Measurements from ENCODE around the gene ADAMTSL1. TPM values are rescaled to one million over a fixed set of nuclear protein-coding genes. Genes with fewer than 3 reads are reported as not detected.
"Not testable (repeated sequence)": the region's sequence is repeated elsewhere in the genome, so short reads cannot be mapped to it uniquely, and the experiment has no call there.

Gene ADAMTSL1
- total RNA-seq, 2 donors from 2014 or later, result not detected

DNA sequence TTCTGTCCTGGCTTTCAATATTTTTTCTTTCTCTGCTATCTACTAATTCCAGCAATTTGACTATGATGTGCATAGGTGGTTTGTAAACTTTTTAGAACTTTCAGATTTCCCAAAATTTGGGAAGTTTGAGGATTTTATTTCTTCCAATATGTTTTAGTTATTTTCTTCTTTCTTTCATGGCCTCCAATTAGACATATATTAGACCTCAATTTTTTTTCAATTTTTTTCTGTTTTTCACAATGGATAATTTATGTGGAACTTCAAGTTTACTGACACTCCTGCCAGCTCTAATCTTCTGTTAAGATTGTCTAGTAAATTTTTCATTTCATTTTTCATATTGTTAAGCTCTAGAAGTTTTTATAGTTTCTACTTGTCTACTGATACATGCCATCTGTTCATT lies 395.8 kb downstream of the ADAMTSL1 start:
- Mint-ChIP-seq H3K4me1 (no peaks in the 10 kb centered on the region), H3K9me3 (peaks cover 22% of the 10 kb centered on the region), H3K27ac (no peak overlapping the region), H3K27me3 (no peaks in the 10 kb centered on the region), H3K36me3 (ENCODE audit: low read depth) (no peaks in the 10 kb centered on the region), H3K4me3 (no peak overlapping the region)
- no peak for ATAC-seq (replicated peaks)

DNA sequence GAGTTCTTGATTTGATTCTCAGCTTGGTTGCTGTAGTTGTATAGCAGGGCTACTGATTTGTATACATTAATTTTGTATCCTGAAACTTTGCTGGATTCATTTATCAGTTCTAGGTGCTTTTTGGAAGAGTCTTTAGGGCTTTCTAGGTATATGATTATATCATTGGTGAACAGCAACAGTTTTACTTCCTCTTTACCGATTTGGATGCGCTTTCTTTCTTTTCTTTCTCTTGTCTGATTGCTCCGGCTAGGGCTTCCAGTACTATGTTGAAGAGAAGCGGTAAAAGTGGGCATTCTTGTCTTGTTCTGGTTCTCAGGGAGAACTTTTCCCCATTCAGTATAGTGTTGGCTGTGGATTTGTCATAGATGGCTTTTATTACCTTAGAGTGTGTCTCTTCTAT lies 400.1 kb downstream of the ADAMTSL1 start:
- ATAC-seq (replicated peaks), result no peak
- H3K27ac Mint-ChIP-seq, result no peak overlapping the region

DNA sequence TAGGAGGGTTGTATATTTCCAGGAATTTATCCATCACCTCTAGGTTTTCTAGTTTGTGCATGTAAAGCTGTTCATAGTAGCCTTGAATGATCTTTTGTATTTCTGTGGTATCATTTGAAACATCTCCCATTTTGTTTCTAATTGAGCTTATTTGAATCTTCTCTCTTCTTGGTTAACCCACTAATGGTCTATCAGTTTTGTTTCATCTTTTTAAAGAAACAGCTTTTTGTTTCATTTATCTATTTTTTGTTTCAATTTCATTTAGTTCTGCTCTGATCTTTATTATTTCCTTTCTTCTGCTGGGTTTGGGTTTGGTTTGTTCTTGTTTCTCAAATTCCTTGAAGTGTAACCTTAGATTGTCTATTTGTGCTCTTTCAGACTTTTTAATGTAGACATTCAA lies 401.0 kb downstream of the ADAMTSL1 start:
- peaks cover 25% of the 10 kb centered on the region for H3K27me3 Mint-ChIP-seq
- not testable (repeated sequence) for ATAC-seq (replicated peaks); H3K27ac Mint-ChIP-seq; H3K36me3 Mint-ChIP-seq (ENCODE audit: low read depth); H3K4me3 Mint-ChIP-seq; H3K4me1 Mint-ChIP-seq
- peaks cover 15% of the 10 kb centered on the region for H3K9me3 Mint-ChIP-seq

More for the DNA sequence above, 400.1 kb downstream of the ADAMTSL1 start:
- Mint-ChIP-seq H3K4me3 (no peak overlapping the region), H3K36me3 (ENCODE audit: low read depth) (no peaks in the 10 kb centered on the region), H3K9me3 (peaks cover 21% of the 10 kb centered on the region), H3K27me3 (peaks cover 25% of the 10 kb centered on the region), H3K4me1 (no peaks in the 10 kb centered on the region)

DNA sequence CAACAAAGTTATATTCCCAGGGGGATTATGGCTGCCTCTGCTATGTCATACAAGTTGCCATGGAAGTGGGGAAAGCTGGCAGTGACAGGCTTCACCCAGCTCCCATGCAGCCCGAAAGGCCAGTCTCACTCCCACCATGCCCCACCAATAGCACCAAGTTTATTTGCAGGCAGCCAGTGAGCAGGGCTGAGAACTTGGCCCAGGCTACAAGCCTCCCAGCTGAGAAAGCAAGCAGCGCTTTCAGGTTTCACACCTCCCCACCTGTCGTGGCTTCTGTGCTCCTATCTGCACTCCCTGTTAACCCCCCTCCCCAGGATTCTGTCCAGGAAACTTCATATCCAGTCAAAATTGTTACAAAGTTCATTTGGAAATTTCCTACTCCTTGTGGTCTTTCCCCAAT lies 404.0 kb downstream of the ADAMTSL1 start:
- Mint-ChIP-seq H3K9me3 (peaks cover 3% of the 10 kb centered on the region), H3K4me1 (no peaks in the 10 kb centered on the region), H3K27me3 (peaks cover 25% of the 10 kb centered on the region), H3K27ac (no peak overlapping the region), H3K4me3 (no peak overlapping the region), H3K36me3 (ENCODE audit: low read depth) (no peaks in the 10 kb centered on the region)
- no peak for ATAC-seq (replicated peaks)

DNA sequence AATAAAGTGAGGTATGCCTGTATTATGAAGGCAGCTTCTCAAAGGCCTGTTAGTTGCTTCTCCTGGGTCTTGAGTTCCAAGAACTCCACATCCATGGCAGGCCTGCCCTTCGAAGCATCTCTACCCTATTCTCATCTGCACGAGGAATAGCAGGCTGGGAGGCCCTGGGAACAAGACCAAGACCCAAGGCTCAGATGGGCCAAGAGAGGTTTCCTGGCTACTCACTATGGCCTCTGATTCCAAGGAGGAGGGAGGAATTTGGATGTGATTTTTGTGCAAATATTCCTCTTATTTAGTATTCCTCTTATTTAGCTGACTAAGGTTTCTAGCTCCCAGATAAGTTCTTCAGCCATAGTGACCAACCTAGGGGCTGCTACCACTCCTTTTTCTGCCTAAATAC lies 407.8 kb downstream of the ADAMTSL1 start:
- peaks cover 20% of the 10 kb centered on the region for H3K27me3 Mint-ChIP-seq
- H3K4me3 Mint-ChIP-seq, result no peak overlapping the region
- no peaks in the 10 kb centered on the region for H3K4me1 Mint-ChIP-seq
- no peaks in the 10 kb centered on the region for H3K9me3 Mint-ChIP-seq
- ATAC-seq (replicated peaks), result no peak
- H3K27ac Mint-ChIP-seq, result no peak overlapping the region
- H3K36me3 Mint-ChIP-seq (ENCODE audit: low read depth), result no peaks in the 10 kb centered on the region

DNA sequence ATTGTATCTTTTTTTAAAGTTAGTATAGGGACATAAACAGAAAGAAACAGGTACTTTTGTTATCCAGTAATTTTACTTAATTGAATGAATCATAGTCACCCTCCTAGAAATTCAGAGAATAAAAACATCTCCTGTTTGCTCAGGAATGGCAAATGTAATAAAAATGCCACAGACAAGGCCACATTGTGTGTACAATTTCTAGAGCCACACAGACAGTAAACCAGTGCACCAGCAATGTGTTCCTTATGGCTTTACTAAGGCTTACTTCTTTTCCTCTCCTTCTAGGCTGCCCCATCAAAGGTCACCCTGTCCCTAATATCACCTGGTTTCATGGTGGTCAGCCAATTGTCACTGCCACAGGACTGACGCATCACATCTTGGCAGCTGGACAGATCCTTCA lies 413.6 kb downstream of the ADAMTSL1 start:
- Mint-ChIP-seq H3K9me3 (no peaks in the 10 kb centered on the region), H3K4me1 (no peaks in the 10 kb centered on the region), H3K4me3 (no peak overlapping the region), H3K27ac (no peak overlapping the region), H3K27me3 (peaks cover 15% of the 10 kb centered on the region), H3K36me3 (ENCODE audit: low read depth) (no peaks in the 10 kb centered on the region)
- no peak for ATAC-seq (replicated peaks)

DNA sequence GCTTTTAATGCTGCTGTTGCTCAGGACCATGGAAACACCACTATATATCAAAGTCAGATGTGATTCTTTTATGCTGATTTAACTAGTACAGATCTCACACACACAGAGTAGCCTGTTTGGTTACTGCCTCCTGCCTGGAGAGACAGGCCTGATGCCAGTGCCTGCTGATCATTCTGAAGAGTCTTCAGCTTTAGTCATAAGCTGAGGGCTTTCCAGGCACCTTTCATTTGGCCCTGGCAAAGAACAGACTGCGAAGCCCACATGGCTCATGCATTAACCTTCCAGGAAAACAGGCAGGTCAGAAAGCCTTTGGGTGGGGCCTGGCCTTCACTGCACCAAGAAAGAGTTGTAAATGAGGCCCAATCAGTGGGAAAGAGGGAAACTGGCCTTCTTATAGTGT lies 414.3 kb downstream of the ADAMTSL1 start:
- Mint-ChIP-seq H3K4me3 (no peak overlapping the region), H3K36me3 (ENCODE audit: low read depth) (no peaks in the 10 kb centered on the region), H3K27ac (no peak overlapping the region), H3K9me3 (no peaks in the 10 kb centered on the region), H3K4me1 (no peaks in the 10 kb centered on the region), H3K27me3 (peaks cover 14% of the 10 kb centered on the region)
- ATAC-seq (replicated peaks), result no peak

DNA sequence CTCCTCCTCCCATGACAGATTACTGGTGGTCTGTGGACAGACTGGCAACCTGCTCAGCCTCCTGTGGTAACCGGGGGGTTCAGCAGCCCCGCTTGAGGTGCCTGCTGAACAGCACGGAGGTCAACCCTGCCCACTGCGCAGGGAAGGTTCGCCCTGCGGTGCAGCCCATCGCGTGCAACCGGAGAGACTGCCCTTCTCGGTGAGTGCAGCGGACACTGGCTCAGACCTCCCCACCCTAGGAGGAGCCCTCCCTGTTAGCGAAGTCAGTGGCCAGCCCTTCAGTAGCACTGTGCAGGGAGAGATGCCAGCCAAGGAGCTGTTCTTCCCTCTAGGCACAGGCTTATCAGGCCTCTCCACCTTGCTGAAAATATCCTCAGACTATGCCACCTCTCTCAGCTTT lies 415.6 kb downstream of the ADAMTSL1 start:
- H3K9me3 Mint-ChIP-seq, result peaks cover 4% of the 10 kb centered on the region
- H3K27me3 Mint-ChIP-seq, result peaks cover 9% of the 10 kb centered on the region
- H3K27ac Mint-ChIP-seq, result no peak overlapping the region
- no peak for ATAC-seq (replicated peaks)
- no peaks in the 10 kb centered on the region for H3K4me1 Mint-ChIP-seq
- no peaks in the 10 kb centered on the region for H3K36me3 Mint-ChIP-seq (ENCODE audit: low read depth)
- H3K4me3 Mint-ChIP-seq, result no peak overlapping the region

DNA sequence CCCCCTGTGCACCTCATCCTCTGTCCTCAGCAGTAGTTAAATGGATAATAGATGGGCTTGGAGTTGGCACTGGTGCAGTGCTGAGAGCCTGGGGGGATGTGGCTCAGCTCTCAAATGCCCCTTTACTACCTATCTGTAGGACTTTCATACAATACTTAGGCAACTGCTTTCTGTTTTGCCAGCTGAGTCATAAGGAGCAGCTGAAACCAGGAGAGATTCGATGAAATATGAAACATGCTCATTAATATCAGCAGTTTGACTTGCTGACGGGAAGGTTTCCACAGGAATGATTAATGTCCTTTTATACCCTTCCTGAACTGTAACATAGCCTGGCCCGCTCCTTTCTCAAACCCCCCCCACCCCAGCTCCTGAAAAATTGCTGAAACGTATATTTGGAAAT lies 416.4 kb downstream of the ADAMTSL1 start:
- ATAC-seq (replicated peaks), result peak; percentile 37
- Mint-ChIP-seq H3K9me3 (peaks cover 8% of the 10 kb centered on the region), H3K36me3 (ENCODE audit: low read depth) (no peaks in the 10 kb centered on the region), H3K4me3 (no peak overlapping the region), H3K27me3 (peaks cover 6% of the 10 kb centered on the region), H3K4me1 (no peaks in the 10 kb centered on the region), H3K27ac (no peak overlapping the region)

DNA sequence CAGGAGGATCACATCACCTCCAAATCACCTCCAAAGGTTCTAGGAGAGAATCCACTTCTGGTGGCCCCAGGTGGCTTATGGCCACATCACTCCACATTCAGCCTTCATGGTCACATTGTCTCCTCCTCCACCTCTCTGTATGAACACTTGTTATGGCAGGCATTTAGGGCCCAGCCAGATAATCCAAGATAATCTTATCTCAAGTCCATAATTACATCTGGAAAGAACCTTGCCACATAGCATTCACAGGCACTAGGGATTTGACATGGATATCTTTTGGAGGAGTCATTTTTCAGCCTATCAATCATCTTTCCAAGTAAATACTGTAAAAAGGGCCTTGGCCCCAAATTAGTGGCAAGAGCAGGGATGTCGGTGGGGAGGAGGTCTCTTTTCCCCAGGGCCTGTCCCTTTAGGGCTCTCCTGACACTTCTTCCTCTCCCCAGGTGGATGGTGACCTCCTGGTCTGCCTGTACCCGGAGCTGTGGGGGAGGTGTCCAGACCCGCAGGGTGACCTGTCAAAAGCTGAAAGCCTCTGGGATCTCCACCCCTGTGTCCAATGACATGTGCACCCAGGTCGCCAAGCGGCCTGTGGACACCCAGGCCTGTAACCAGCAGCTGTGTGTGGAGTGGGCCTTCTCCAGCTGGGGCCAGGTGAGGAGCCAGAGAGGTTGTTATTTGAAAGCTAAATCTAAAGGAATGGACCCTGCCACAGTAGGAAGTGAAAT lies 418.2 kb downstream of the ADAMTSL1 start:
- H3K4me3 Mint-ChIP-seq, result no peak overlapping the region
- no peaks in the 10 kb centered on the region for H3K4me1 Mint-ChIP-seq
- peaks cover 12% of the 10 kb centered on the region for H3K9me3 Mint-ChIP-seq
- no peaks in the 10 kb centered on the region for H3K36me3 Mint-ChIP-seq (ENCODE audit: low read depth)
- H3K27me3 Mint-ChIP-seq, result peaks cover 6% of the 10 kb centered on the region
- ATAC-seq (replicated peaks), result no peak
- H3K27ac Mint-ChIP-seq, result no peak overlapping the region

DNA sequence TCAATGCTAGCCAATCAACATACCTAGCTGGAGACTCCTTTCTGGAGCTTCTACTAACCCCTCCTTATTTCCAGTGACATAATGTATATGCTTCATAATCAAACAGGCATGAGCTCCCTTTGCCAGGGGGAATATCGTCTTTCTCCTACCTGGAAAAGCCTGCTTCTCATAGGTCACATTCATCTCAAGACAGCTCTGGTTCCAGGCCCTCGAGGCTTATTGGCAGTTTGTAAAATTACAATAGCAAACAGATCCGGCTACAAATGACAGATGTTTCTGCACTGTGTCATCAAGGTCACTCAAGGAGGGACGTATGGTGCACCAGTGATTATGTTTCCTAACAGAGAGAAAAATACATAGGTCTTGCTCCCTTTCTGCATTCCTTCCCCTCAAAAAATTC lies 419.1 kb downstream of the ADAMTSL1 start:
- Mint-ChIP-seq H3K36me3 (ENCODE audit: low read depth) (no peaks in the 10 kb centered on the region), H3K9me3 (peaks cover 13% of the 10 kb centered on the region), H3K4me1 (no peaks in the 10 kb centered on the region), H3K27ac (no peak overlapping the region), H3K4me3 (no peak overlapping the region), H3K27me3 (peaks cover 6% of the 10 kb centered on the region)
- no peak for ATAC-seq (replicated peaks)

DNA sequence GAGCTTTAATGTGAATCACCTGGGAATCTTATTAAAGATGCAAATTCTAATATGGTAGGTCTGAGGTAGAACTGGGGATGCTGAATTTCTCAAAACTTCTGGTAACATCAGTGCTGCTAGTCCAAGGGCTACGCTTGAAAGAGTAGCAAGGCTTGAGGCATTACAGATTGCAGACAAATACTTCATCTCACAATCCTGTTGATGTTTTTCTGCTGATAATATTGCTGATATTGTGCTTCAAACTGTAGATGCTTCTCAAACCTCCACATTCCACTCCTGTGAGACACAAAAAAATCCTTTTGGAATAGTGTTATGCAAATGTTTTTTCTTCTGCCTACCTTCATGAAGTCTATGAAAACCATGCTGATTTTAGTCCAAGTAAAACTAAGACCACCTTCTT lies 419.5 kb downstream of the ADAMTSL1 start:
- H3K4me1 Mint-ChIP-seq, result no peaks in the 10 kb centered on the region
- no peaks in the 10 kb centered on the region for H3K36me3 Mint-ChIP-seq (ENCODE audit: low read depth)
- no peak for ATAC-seq (replicated peaks)
- H3K4me3 Mint-ChIP-seq, result no peak overlapping the region
- peaks cover 15% of the 10 kb centered on the region for H3K9me3 Mint-ChIP-seq
- peaks cover 11% of the 10 kb centered on the region for H3K27me3 Mint-ChIP-seq
- H3K27ac Mint-ChIP-seq, result no peak overlapping the region

DNA sequence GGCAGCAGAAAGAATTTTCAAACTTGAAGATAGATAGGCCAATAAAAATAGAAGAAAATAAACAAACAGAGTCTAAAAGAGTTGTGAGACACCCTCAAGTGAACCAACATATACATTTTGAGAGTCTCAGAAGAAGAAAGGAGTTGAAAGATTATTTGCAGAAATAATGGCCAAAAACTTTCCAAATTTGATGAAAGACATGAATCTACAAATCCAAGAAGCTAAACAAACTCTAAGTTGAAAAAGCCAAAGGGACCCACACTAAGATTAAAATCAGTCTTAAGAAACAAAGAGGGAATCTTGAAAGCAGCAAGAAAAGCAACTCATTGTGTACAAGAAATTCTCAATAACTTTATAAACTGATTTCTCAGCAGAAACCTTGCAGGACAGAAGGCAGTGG lies 422.1 kb downstream of the ADAMTSL1 start:
- Mint-ChIP-seq H3K4me1 (no peaks in the 10 kb centered on the region), H3K36me3 (ENCODE audit: low read depth) (no peaks in the 10 kb centered on the region)

DNA sequence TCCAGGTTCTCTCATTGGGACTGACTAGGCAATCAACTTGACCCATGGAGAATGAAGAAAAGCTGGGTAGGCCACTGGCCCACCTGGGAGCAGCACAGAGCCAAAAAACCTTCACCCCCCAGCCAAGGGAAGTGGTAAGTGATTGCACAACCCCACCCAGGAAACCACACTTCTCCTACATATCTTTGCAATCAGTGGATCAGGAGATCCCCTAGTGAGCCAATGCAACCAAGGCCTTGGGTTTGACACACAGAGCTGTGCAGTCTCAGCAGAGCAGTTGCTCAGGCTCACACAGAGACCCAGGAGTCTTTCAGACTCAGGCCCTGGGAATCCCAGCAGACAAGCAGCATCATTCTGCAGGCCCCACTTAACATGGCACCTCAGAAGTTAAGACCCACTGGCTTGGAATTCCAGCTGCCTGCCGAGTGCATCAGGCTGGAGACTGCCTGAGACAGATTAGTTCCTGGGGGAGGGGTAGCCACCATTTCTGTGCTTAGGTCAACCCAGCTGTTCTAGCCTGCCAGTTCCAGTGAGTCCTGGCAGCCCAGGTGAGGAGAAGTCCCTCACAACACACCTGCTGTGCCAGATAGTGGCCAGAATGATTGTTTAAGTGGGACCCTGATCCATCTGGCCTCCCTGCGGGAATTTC lies 422.7 kb downstream of the ADAMTSL1 start:
- Mint-ChIP-seq H3K4me3 (no peak overlapping the region), H3K27ac (no peak overlapping the region), H3K4me1 (no peaks in the 10 kb centered on the region), H3K36me3 (ENCODE audit: low read depth) (no peaks in the 10 kb centered on the region), H3K27me3 (peaks cover 6% of the 10 kb centered on the region), H3K9me3 (peaks cover 22% of the 10 kb centered on the region)
- ATAC-seq (replicated peaks), result peak; percentile 32

More for the DNA sequence above, 422.1 kb downstream of the ADAMTSL1 start:
- Mint-ChIP-seq H3K9me3 (peaks cover 22% of the 10 kb centered on the region), H3K4me3 (no peak overlapping the region), H3K27ac (no peak overlapping the region), H3K27me3 (peaks cover 6% of the 10 kb centered on the region)
- no peak for ATAC-seq (replicated peaks)

DNA sequence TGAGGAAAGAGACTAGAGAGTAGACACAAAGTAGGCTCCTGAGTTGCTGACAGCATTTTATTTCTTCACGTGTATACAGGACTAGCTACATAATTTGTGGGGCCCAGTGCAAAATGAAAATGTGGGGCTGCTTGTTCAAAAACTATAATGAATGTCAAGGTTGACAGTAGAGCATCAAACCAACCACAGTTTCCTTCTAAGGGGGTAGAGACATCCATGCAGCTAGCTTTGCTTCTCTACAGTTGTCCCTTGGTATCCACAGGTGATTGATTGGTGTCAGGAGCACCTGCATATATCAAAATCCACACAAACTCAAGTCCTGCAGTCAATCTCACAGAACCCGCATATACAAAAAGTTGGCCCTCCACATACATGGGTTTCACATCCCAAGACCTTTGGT lies 429.5 kb downstream of the ADAMTSL1 start:
- H3K9me3 Mint-ChIP-seq, result peaks cover 15% of the 10 kb centered on the region
- H3K27me3 Mint-ChIP-seq, result peaks cover 11% of the 10 kb centered on the region
- H3K4me1 Mint-ChIP-seq, result no peaks in the 10 kb centered on the region
- H3K4me3 Mint-ChIP-seq, result no peak overlapping the region
- no peak for ATAC-seq (replicated peaks)
- no peak overlapping the region for H3K27ac Mint-ChIP-seq
- H3K36me3 Mint-ChIP-seq (ENCODE audit: low read depth), result no peaks in the 10 kb centered on the region
